ENCODE results near the gene SULT1C2.

SULT1C2 gene

DNA sequence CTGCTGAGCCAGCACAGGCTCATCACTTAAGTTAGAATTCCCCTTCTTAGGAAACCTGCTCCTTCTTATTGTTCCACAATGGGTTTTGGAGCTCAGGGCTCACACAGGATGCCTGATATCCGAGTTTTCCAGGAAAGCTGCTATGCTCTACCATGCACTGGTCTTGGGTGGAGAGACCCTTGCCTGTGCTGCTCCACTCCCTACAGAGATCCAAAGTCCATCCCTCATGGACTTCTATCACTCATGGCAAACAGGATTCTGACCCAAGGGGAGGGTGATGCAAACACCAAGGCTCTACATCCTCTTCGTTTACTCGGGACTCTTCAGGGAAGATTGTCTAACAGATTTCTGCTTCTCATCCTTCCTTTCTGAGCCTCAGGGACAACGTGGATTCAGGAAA, 5.2 kb downstream of the SULT1C2 start:
- DNase-seq (ENCODE audit: low spot score): no peak

DNA sequence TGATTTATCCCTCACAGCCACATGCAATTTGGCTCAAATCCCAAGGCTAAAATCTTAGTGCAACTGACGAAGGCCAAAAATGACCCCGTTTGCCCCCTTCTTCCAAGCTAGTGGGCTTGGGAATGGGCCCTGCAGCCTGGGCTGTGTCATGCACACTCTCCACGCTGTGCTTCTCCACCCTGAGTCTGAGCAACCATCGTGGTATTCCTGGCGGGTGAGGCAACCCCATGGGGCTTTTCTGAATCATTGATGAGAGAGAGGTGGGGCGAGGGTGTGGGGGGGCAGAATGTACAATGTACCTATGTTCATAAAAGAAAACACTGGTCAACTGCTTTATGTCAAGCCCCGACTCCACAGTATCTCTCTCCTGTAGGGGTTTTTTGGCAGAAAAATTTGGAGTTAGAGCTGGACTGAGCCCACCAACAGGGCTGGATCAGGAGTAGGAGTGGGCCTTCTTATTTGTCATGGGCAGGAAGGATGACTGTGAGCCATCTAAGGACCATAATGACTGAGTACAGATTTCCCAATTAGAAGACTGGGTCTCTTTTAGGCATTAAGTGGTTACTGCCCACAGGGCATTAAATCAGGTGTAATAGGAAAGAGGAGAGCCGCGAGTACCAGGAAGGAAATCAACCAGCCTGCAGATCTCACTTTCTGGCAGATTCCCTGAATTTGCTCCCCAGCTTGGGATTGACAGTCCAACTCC, 8.9 kb downstream of the SULT1C2 start:
- DNase-seq (ENCODE audit: low spot score): no peak

DNA sequence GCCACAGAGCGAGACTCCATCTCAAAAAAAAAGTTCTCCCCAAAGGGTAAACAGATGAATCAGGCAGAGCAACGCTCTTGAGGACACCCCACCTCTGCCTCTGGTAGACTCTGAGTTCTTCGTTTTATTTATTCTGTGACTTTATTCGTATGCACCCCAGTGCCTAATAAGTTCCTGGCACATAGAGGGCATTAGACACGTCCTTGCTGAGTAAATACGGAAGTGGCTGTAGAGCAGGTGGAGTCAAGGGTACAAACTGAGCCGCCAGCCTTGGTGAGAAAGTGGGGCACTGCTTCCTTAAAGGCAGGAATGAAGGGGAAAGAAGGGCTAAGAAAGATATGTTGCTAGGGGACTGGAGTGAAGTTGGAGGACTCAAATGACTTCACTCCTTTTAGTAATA, 12.9 kb downstream of the SULT1C2 start:
- no peak for DNase-seq (ENCODE audit: low spot score)

DNA sequence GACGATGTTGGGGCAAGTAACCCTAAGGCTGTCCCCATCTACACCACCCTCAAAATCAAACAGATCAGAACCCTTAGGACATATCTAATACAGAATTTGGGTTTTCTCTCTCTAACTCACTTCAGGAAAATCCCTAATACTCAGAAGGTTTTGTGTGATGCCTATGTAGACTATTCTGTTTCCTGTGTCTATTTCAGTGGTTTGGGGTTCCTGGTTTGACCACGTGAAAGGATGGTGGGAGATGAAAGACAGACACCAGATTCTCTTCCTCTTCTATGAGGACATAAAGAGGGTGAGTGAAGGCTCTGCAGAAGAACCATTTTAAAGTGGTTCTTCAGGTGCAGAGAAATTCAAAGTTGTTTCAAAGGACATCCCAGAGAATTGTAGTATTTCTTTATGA, 16.3 kb downstream of the SULT1C2 start:
- no peak for DNase-seq (ENCODE audit: low spot score)

DNA sequence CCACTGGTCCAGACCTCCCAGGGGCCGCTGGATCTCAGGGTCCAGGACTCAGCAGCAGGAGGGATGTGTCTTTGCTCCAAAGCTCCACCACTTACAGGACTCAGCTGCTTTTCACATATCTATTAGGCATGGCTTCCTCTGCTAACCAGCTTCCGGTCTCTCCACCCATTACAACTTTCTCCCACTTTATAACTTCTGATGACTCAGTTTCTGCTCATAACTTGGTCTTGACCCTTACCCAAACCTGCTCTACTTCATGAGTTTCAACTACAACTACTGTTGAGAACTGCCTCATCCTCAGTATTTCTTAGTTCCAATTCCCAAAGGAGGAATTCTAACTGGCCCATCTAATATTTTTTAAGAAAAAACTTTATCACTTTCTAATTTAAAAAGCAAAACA, 17.2 kb downstream of the SULT1C2 start:
- no peak for DNase-seq (ENCODE audit: low spot score)

DNA sequence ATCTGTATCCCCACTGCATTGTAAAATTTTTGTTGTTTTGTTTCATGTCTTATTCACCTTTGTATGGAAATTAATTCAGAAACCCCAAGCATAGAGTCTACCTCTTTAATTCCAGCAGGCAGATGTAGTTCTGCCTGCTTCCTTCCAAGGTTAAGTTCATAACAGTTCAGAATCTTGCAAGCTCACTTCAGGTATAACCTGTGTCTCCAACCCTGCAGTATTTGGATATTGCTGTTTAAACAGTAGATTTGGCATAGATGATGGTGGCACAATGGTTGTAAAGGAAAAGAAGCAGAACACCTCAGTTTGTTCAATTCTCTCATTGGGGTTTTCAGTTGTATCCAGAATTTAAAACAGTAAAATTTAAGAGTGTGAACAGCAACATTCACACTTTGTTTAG, 21.2 kb downstream of the SULT1C2 start:
- DNase-seq (ENCODE audit: low spot score): no peak

DNA sequence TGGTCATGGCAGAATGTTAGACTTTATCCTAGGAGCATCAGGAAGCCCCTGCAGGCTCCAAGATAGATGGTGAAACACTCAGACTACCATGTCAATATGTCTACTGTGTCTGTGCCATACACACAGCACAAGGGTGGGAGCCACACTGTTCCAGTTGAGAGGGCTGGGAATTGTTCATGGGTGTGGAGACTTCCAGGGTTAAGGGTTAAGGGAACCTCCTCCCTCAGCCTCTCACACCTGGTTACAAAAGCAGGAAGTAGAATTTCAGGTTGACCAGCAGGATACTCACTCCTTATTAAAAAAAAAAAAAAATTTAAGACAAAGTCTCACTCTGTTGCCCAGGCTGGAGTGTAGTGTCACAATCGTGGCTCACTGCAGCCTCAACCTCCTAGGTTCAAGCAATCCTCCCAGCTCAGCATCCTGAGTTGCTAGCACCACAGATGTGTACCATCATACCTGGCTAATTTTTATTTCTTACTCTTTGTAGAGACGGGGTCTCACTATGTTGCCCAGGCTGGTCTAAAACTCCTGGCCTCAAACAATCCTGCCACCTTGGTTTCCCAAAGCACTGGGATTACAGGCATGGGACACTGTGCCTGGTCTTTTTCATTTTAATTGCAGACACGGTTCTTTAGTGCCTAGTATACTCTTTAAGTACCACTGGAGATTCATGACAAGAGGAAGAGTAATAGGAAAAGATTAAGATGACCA, 26.0 kb downstream of the SULT1C2 start:
- DNase-seq (ENCODE audit: low spot score): no peak

DNA sequence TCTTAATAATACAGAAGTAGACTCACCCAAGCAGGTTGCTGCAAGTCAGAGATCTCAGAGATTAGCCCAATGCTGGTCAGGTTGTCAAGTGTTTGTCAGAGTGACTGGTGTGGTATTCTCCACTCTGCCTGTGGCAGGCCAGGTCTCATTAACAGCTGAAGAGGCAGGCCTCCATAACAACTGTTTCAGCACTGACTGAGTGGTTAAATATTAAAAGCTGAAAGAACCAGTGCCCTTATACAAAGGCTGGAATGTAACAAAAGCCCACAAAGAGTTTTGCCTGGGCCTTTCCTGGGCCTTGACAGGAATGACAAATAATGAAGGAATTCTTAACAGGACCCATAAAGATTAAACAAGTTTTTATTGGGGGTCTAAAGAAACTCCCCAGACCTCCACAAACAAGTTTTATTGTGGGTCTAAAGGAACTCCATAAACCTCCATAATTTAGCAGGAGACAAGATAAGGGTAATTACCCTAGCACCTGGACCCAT, 26.8 kb downstream of the SULT1C2 start:
- DNase-seq (ENCODE audit: low spot score): no peak

DNA sequence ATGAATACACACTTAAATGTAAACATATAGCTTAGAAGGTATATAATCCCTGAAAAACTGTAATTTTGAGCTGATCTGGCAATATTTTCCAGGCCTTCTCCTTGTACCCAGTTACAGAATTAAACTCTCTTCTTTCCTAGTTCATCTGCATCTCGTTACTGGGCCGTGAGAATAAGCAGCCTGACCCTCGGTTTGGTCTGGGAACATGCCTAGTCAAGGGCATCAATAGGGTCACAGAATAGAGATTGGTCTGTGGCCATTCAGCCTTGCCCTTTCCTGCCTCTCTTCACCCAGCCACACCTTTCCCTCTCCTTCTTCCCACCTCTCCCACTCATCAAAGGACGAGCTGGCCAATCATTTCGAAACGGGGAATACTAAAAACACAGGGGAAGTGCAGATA, 27.3 kb downstream of the SULT1C2 start:
- no peak for DNase-seq (ENCODE audit: low spot score)

DNA sequence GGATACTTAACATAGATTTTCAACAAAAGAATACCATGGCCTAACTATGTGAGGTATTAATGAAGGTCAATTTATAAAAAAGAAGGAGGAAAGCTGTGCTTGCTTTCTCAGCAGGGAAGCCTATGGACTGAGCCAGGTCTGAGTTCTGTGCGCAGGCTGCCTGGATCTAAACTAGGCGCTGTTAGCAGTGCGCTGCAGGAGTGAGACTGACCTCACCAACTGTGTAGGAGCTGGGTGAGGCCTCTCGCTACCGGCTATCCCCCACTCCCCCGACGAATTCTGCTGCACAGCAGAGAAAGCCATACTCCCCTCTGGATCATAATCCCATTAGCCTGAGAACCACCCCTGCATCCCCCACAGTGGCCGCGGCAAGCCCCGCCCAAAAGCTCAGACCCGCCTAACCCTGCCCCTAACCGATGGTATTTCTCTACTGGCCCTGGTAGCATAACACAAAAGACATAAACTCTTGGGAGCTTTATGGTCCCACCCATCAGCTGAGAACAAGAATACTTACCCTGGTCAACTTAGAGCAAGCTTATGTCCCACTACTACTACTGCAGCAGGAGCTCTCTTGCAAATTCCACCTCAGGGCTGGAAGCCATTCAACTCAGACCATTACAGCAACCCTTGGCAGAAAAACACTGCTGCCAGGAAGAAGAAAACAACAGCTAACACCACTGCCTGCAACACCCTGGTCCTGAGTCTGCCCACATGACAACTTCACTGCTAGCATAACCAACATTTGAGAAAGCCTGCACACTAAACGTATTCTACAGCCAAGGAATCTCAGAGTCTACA, 28.0 kb downstream of the SULT1C2 start:
- DNase-seq (ENCODE audit: low spot score): no peak

DNA sequence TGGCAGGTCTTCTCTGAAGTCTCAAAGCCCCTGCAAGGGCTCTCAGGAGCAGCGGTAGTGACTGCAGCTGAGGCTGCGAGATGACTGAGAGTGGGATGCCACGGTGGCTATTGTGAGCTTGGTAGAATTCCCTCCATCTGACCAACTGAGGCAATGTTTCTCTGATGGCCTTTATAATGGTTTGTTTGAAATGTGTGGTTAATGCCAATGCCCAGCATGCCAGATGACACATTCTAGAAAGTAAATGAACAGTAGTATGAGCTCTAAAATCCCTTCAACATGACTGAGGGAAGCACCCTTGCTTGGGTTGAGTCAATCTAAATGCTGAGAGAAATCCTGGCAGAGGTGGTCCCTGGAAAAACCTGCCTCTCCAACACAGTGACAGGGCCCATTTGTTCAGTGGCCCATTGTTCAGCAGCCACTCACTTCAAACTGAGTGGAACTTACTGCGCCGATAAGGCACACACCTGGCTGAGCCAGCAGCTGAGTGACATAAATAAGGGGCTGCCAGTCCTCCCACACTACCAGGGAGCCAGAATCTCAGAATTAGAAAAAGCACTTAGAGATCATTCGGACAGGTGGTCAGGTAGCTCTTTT, 31.7 kb downstream of the SULT1C2 start:
- no peak for DNase-seq (ENCODE audit: low spot score)

DNA sequence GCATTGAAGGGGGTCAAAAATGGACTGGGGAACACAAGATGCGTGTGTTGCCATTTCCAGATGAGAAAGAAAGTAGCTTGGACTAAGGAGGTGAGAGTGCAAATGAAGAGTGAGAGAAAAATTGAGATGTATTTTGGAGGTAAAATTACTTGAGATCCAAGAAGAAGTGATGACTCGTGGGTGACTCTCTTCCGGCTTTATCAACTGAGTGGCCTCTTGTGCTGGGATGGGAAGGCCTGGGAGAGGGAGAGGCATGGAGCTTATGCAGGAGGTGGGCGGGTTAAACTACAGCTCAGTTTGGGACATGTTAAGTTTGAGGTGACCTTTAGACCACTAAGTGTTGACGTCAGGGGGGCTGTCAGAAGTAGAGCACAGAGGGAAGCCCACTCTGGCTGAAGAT, 34.9 kb downstream of the SULT1C2 start:
- DNase-seq (ENCODE audit: low spot score): no peak

DNA sequence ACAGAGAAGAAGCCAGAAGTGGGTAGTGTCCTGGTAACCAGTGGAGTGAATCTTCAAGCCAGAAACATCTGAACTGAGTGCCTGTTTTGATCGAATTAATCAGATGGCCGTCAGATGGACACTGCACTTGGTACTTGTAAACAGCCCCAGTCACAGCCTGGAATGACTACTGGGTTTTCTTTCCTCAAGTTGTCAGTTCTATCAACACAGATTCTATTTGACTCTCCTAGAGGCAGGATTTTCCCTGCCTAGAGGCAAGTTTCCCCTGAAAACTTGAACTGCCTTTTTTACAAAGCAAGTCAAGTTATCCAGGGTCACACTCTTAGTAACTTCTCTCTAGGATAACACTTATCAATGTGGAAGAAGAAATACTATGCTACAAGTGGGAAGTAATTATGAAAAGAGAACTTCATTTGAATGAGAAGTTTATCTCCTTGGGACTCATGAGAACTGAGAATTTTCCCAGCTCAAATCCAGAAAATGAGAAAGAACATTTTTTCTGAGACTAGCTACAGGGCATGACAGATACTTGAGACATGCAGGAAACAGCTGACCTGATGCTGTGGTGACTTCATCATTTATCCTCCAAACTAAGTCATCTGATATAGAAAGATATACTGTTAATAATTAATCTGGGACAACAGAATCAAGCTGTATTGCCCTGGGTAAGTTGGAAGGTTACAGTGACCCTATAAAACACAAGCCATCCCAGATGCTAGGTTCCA, 36.0 kb downstream of the SULT1C2 start:
- no peak for DNase-seq (ENCODE audit: low spot score)

DNA sequence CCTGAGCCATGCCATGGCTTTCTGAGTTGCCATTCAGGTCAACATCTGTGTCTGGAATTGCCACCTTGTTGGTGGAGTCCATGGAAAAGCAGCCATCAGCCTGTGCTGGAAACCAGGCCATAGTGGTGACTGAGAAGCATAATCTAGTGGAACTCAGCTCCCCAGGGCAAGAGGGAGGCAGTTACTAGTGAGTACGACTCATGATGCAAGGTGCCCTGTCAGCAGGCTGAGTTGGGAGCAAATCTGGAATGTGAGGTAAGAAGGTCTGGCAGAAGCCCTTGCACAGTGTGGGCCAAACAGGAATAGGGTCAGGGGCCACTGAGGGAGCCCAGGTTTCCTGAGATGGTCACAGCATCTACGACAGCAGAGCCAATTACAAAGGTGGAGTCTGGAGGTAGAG, 37.1 kb downstream of the SULT1C2 start:
- DNase-seq (ENCODE audit: low spot score): no peak

DNA sequence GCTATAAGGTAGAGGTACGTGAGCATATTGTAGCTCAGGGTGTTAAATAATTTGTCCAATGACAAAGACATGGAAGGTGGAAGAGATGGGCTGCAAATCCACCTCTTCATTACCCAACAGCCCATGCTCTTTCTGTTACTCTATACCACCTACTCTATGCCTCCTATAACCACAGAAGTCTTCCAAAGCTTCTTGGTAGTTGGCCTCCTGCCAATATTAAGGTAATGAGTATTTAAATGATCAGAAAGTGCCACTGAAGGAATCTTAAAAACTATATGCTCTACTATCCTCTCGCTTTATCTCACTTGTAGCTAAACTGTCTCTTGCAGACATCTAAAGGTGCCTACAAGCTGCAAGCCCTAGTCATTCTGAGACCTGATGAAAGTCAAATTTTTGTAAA, 41.1 kb downstream of the SULT1C2 start:
- DNase-seq (ENCODE audit: low spot score): no peak

DNA sequence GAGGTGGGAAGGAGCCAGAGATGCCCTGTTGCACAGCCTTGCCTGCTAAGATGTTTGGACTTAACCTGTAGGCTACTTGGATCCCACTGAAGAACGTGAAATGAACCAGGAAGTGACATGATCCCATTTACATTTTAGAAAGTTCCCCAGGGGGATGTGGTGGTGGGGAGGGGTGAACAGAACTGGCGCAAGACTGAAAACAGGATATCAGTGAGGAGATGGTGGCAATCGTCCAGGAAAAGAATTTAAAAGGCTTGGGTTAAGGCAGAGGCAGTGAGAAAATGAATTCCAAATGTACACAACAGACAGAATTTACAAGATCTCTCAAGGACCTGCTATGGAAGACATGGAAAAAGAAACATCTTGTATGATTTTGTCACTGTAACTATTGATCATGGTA, 42.3 kb downstream of the SULT1C2 start:
- no peak for DNase-seq (ENCODE audit: low spot score)

DNA sequence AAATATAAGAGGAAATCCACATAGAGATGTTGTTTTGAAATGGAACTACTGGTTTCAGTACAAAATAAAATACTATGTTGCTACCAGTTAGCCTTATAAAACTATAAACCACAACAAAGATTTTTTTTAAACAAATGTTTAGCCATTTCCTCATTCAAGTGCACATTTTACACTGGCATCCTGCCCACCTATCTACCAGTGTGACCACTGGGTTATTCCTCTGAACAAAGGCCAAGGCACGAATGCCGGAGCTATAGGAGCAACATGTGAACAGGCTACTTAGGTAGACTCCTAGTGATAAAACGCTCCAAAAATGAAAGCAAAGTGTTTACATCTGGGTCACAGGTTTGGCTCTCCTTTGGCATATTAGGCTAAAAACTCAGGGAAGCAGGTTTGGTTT, 57.3 kb downstream of the SULT1C2 start:
- no peak for DNase-seq (ENCODE audit: low spot score)

DNA sequence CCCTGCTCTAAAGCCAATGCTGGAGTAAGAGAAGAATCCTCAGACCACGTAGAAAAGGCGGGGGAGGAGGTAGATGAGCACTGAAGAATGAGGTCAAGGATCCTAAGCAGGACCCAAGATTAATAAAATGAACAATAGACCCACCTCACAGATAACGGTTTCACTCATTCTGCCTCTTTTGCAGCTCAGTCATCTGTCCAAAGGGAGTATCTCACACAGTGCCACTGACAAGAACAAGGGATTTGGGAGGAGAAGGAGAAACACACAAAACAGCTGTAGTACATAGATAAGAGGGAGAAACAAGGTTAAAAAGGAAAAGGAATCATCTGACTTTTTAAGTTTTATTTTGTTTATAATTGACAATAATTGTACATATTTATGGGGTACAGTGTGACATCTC, 58.1 kb downstream of the SULT1C2 start:
- DNase-seq (ENCODE audit: low spot score): no peak

DNA sequence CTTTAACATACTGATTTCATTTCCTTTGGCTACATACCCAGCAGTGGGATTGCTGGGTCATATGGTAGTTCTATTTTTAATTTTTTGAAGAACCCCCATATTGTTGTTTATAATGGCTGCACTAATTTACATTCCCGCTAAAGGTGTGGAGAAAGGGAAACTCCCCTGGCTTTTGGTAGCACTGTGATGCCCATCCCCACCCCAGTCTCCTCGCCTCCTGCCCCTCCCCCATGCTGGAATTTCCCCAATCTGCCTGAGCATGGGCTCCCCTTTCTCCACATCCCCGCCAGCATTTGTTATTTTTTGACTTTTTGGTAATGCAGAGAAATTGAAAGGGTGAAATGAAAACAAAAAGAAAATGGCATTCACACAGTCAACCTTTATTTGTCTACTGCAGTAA, 59.1 kb downstream of the SULT1C2 start:
- DNase-seq (ENCODE audit: low spot score): no peak

DNA sequence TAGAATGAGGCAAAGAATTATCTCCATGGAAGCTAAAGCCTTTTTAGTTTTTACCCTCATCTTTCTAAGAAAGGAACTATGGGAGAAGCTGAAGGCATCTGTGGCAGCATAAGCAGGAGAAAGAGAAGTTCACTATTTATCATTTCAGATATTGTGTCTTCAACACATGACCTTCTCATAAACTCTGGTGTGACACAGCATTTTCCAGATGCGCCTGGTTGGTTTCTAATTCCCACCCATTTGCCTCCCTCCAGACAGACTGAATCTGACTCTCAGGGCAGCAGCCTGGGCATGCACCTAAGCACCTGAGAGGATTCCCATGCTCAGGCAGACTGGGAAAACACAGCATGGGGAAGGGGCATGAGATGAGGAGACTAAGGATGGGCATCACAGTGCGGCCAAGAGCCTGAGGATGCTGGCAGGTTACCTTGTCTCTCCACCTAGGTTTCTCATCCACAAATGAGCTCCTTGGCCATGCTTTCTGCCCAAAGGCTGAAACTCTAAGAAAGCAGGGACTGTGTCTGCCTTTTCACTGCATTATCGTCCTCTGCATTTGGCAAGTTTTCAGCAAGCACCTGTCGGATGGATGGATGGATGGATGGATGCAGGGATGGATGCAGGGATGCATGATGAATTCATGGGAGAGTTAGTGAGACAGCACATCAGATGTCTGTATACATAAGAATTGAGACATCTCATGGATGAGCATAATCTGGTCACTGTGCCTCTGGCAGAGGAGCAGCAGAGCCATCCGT, 60.3 kb downstream of the SULT1C2 start:
- no peak for DNase-seq (ENCODE audit: low spot score)

DNA sequence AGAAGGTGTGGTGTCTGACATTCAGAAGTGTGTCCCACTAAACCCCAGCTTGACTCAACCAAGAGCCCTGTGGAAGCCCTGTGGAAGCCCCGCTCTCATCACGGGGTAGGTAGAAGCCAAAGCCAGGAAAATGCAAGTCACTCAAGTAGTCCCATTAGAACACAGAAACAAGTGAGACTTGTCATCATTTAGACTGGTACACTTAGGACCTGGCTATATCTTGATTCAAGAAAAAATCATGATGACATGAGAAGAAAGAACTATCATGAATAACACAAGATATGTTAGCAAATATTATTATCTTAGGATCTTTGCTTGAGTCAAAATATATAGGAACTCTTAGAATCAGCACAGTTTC, 60.9 kb downstream of the SULT1C2 start:
- no peak for DNase-seq (ENCODE audit: low spot score)
